Motor neuron (in vitro differentiated cells): ENCODE measurements around the gene ZNF423. TPM values are rescaled to one million over a fixed set of nuclear protein-coding genes. Genes with fewer than 3 reads are reported as not detected.
"Not testable (repeated sequence)": the region's sequence is repeated elsewhere in the genome, so short reads cannot be mapped to it uniquely, and the experiment has no call there.

ENCODE experiments used
- ATAC-seq, 8 experiments: fragments of 200-7000 bp; cut with Tn5 transposase; replicated peaks in 6 of 8; 2 replicates each; pipeline ENCODE4 v1.8.0; 2021; ENCODE audit warnings: mild to moderate bottlenecking in 8 of 8, moderate library complexity in 8 of 8
- H3K27ac ChIP-seq, 2 donors: fragments of 250-450 bp; sonication (Bioruptor Pico); 2 replicates each; pipeline ENCODE4 v1.9.0; 2021; ENCODE audit warnings: antibody characterized with exemption in 2 of 2, mild to moderate bottlenecking in 2 of 2, moderate library complexity in 1 of 2
- H3K4me1 ChIP-seq, 2 donors: fragments of 250-450 bp; sonication (Bioruptor Pico); replicated peaks in 1 of 2; 2 replicates each; pipeline ENCODE4 v1.6.1; 2021; ENCODE audit warnings: antibody characterized with exemption in 2 of 2, mild to moderate bottlenecking in 2 of 2, moderate library complexity in 1 of 2
- H3K4me3 ChIP-seq, 5 donors: fragments of 250-450 bp; sonication (Bioruptor Pico); 2 replicates each; pipeline ENCODE4 v1.9.0; 2021; ENCODE audit warnings: antibody characterized with exemption in 5 of 5, mild to moderate bottlenecking in 5 of 5, moderate library complexity in 4 of 5
- WGBS, 10 experiments: fragments of 450-650 bp; shearing (Covaris generic); methylation state at CpG; one replicate each; pipeline ENCODE4 v1.0.0; 2022; 5-methylcytosine and 5-hydroxymethylcytosine counted together
- in situ Hi-C, 9 experiments: fragments of 400-800 bp; cut with MboI; loops; one replicate each; pipeline ENCODE4 v1.15.0; 2021; ENCODE audit warnings: low sequenced_read_pairs in 9 of 9, low pct_unique_long_range_greater_than_20kb in 2 of 9; ENCODE audit not compliant: unreplicated experiment in 9 of 9
- total RNA-seq, 8 experiments: library from RNA; unstranded; fragments of 300-600 nt; gene quantifications; 2 replicates each; pipeline versions ENCODE4 v1.2.3 to v1.2.4, GENCODE V29; 2022

ZNF423 gene
- total RNA-seq, 8 experiments from 2014 or later: 1.1 to 31.2 (median 19.0) TPM

DNA sequence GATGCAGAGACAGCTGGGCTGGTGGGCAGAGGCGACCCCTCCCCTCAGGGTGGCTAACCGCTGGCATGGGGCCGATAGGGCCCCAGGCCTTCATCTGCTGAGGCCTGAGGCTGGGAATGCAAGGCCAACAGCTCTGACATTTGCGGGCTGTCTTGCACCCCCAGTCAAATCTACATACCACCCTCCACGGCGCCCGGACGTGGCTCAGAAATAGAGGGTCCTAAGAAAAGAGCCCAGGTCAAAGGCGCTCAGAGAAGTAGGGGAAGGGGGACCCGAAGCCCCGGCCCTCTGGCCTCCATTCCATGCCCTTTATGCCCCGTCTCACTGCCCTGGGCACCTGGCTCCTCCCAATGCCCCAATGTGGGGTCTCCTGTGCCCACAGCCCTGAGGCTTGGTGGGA, 340.1 kb downstream of the ZNF423 start:
- ATAC-seq: no peak
- 80 to 100% (median 100%) methylated on average over 1 to 5 of the region's 12 CpGs; no CpG with 5 or more reads in 7 of the 10 experiments for WGBS, 10 experiments
- peaks cover 7 to 16% of the 10 kb centered on the region in 2 donors for H3K4me1 ChIP-seq
- no peak overlapping the region for H3K27ac ChIP-seq
- H3K4me3 ChIP-seq: no peak overlapping the region
- in situ Hi-C loops: no loop called here

DNA sequence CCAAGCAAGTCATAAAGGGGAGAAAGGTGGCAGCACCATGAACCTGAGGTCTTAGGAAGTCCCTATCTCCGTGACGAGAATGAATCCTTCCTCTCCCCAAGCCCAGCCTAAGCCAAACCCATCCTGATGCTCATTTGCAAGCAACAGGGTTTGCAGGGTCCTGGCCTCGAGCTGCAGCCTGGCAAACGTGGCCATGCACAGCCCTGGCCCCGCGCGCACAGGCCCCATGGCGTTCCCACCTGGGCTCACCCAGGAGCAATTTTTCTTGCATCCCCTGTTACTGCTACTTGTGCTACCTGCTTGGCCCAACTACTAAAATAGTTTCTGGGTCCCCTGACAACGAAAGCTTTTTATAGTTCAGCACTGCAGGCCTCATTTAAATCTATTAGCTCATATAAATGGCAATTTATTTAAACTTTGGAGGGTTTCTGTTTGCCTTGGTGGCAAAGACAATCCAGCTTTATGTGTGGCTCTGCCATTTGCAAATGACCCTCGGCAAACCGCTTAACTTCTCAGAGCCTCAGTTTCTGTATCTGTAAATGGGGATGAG, 340.8 kb downstream of the ZNF423 start:
- H3K4me3 ChIP-seq: no peak overlapping the region
- peaks cover 7 to 16% of the 10 kb centered on the region in 2 donors for H3K4me1 ChIP-seq
- no peak for ATAC-seq
- H3K27ac ChIP-seq: no peak overlapping the region
- in situ Hi-C loops: no loop called here
- 17 to 100% (median 94%) methylated on average over 1 to 10 of the region's 11 CpGs; no CpG with 5 or more reads in 2 of the 10 experiments for WGBS, 10 experiments

DNA sequence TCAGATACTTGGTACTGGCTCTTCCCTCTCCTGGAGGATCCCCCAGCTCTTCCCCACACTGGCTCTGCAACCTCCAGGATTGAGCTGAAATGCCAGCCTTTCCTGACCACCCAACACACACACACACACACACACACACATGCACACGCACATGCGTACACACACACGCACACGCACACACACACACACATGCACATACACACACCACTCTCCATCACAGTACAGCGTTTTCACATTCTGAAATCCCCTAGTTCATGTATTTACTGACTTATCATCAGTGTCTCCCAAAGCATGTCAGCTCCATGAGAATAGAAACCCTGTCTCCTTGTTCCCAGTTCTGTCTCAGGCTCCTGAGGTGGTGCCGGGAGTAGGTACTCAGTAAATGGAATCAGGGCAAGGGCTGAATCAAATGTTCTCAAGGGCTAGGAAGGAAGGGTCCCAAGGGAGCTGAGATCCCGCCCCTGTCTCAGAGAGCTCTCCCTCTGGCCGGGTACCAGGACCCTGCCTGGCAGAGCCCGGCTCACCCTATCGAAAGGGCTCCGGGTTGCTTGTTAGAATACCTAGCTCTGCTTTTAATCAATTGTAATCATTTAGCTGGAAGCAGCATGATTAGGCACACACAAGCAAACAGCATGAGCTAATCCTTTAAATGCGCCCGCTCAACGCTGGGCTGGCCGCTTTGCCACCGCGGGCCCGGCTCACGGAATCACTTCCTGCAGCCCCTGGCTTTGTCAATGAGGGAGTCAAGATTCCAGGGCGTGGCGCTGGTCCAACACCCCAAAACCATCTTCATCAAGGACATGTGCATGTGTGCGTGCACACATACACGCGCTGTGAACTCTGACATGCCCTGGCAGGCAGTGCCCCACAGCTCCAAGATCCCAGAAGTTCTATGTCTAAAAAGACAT, 341.6 kb downstream of the ZNF423 start:
- in situ Hi-C loops: no loop called here
- Histone ChIP-seq H3K27ac (no peak overlapping the region), H3K4me3 (no peak overlapping the region), H3K4me1 (peaks cover 7 to 16% of the 10 kb centered on the region in 2 donors)
- ATAC-seq: peak in 5 of 8 experiments; percentile 16 to 54 (median 39)
- WGBS, 10 experiments: 70 to 100% (median 88%) methylated on average over 1 to 8 of the region's 24 CpGs; no CpG with 5 or more reads in 2 of the 10 experiments

DNA sequence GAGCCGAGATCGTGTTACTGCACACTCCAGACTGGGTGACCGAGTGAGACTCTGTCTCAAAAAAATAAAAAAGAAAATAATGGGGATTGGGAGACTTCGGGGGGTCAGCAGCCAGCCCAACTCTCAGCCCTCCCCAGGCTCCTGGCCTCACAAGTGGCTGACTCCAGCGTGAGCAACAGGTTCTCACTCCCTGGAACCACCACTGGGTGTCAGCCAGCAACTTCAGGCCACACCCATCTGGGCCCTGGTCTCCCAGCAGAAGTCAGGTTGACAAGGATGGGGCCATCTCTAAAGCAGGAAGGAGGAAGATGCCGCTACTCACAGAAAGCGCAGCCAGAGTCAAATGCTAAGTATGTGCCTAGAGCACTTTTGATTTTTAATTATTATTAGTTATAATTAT, 342.9 kb downstream of the ZNF423 start:
- ATAC-seq: peak; percentile 17 to 79 (median 50)
- in situ Hi-C loops: no loop called here
- WGBS, 10 experiments: 69 to 100% (median 88%) methylated on average over 2 to 5 of the region's 7 CpGs; no CpG with 5 or more reads in 5 of the 10 experiments
- H3K4me3 ChIP-seq: no peak overlapping the region
- H3K27ac ChIP-seq: no peak overlapping the region
- peaks cover 3 to 9% of the 10 kb centered on the region in 2 donors for H3K4me1 ChIP-seq

DNA sequence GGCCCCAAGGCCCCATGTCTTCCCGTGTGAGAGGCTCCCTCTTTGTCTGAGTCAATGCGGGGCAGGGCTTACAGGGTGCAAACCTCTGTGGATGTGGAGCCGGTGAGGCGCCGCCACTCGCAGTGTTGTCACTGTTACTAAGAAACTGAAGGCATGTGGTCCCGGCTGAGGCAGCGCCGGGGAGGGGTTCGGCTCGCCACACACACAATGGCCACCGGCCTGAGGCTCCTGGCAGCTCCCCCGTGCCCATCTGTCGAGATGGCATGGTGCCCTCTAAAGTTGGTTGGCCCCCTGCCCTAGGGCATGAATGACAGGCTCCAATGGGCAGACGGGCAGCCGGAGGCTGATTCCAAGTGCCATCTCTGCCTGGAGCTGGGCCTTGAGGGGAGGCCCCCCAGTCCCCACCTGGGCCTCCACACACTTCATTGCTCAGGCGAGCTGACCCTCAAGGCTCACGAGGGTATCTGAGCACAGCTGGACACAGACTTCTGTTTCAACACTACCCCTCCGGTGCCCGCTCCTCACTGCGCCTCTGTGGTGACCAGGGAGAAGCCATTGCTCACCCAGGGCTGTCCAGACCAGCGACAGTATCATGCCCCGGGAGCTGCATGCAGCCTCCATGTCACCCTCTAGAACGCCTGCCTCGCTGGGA, 345.1 kb downstream of the ZNF423 start:
- peaks cover 5 to 9% of the 10 kb centered on the region in 2 donors for H3K4me1 ChIP-seq
- in situ Hi-C loops: no loop called here
- WGBS, 10 experiments: 67 to 98% (median 80%) methylated on average over 1 to 10 of the region's 25 CpGs; no CpG with 5 or more reads in 5 of the 10 experiments

DNA sequence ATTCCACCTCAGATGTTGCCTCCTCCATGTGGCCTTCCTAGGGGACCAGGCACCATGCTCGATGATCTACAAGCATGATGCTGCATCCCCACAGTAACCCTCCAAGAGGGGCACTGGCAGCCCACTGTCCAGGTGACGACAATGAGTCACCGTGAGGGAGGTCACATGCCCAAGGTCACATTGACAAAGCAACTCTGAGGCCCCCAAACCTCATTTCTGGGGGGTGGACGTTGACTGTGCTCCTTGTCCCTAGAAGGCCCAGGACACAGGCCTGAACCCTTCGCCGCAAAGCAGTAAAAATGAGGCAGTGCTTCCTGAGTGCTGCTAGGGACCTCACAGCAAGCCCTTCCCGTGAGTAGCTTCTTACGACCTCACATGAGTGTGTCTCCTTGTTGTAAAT, 345.8 kb downstream of the ZNF423 start:
- ATAC-seq: no peak
- H3K4me1 ChIP-seq: peaks cover 5 to 9% of the 10 kb centered on the region in 2 donors
- H3K4me3 ChIP-seq: no peak overlapping the region
- in situ Hi-C loops: no loop called here
- H3K27ac ChIP-seq: no peak overlapping the region
- WGBS, 10 experiments: 70 to 100% (median 81%) methylated on average over 2 to 5 of the region's 8 CpGs; no CpG with 5 or more reads in 7 of the 10 experiments

More for the DNA sequence above, 345.1 kb downstream of the ZNF423 start:
- peak in 3 of 8 experiments; percentile 42 to 89 (median 59) for ATAC-seq
- H3K27ac ChIP-seq: no peak overlapping the region
- H3K4me3 ChIP-seq: no peak overlapping the region

DNA sequence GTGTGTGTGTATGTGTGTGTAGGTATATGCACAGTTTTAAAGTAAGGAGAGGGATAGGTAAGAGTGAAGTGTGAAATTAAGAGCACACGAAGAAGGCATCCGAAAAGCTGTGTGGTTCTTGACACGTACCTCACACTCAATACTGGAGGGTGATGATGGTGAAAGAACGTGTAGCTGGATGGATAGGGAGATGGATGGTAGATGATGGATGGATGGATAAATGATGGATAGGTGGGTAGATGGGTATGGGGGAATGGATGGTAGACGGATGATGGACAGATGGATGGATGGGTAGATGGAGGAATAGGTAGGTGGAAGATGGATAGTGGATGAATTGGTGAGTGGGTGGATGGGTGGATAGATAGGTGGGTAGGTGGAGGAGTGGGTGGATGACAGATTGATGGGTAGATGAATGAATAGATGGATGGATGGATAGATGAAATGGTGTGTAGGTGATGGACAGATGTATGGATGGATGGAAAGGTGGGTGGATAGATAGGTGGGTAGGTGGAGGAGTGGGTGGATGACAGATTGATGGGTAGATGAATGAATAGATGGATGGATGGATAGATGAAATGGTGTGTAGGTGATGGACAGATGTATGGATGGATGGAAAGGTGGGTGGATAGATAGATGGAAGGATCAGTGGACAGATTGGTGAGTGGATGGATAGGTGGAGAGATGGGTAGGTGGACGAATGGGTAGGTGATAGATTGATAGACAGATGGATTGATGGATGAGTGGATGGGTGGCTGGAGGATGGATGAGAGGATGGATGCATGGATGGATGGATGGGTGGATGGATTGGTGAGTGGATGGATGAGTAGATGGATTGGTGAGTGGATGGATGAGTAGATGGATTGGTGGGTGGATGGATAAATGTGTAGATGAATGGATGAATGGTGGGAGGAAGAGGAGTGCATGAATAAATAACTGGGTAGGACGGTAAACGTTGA, 349.6 kb downstream of the ZNF423 start:
- H3K27ac ChIP-seq, H3K4me1 ChIP-seq, H3K4me3 ChIP-seq, ATAC-seq, in situ Hi-C loops: not testable (repeated sequence)
- 23 to 100% (median 68%) methylated on average over 1 to 8 of the region's 8 CpGs for WGBS, 10 experiments

DNA sequence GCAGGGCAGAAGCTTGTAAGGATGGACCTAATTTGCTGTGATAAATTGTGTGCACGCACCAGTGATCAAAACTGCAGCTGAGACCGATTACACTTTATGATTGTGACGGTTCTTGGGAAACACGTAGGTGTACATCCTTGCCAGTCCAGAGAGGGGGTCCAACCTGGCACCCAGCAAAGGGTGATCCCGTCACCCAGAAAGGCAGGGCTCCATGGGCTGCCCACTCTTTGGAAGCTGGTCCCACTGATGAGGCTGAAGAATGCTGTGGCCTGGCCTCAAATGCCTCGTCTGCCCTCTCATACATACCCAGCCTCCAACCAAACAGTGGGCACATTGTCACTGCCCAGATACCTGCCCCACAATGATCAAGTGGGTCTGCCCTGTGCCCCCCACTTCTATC, 350.4 kb downstream of the ZNF423 start:
- Histone ChIP-seq H3K4me3 (no peak overlapping the region), H3K4me1 (peaks cover under 1 to 4% of the 10 kb centered on the region in 2 donors), H3K27ac (no peak overlapping the region)
- in situ Hi-C loops: no loop called here
- ATAC-seq: no peak
- 47 to 100% (median 92%) methylated on average over 1 to 3 of the region's 6 CpGs; no CpG with 5 or more reads in 6 of the 10 experiments for WGBS, 10 experiments

DNA sequence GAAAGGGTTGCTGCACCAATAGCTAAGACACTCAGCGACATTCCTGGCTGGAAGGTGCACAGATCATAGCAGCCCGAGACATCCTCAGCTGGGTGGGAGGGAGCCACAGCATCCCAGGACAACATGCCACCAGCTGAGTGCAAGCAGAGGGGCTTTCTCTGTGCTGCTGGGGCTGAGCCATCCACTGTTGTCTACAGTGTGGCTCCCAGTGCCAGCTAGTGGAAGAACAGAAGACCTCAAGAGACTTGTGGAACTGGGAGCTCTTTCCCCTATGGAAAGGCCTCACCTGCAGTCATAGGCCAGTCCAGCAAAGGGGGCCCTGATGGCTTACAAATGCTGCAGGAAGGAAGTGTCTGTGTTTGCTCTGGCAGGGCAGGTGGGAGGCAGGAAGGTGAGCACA, 351.3 kb downstream of the ZNF423 start:
- H3K4me1 ChIP-seq: peaks cover 10 to 14% of the 10 kb centered on the region in 2 donors
- no peak for ATAC-seq
- 80 to 86% methylated on average over 1 of the region's 2 CpGs; no CpG with 5 or more reads in 8 of the 10 experiments for WGBS, 10 experiments
- no peak overlapping the region for H3K27ac ChIP-seq
- in situ Hi-C loops: no loop called here
- H3K4me3 ChIP-seq: no peak overlapping the region

DNA sequence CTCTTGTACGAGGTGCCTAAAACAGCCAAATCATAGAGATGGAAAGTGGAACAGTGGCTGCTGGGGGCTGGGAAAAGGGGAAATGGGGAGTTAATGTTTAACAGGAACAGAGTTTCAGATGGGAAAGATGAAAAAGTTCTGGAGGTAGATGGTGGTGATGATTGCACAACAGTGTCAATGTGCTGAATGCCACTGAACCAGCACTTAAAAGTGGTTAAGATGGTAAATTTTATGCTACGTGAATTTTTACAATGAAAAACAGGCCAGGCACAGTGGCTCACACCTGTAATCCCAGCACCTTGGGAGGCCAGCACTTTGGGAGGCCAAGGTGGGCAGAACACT, 351.9 kb downstream of the ZNF423 start:
- in situ Hi-C loops: no loop called here
- peaks cover 15 to 16% of the 10 kb centered on the region in 2 donors for H3K4me1 ChIP-seq
- no peak overlapping the region for H3K4me3 ChIP-seq
- 0 to 100% (median 80%) methylated on average over 1 to 2 of the region's 2 CpGs; no CpG with 5 or more reads in 2 of the 10 experiments for WGBS, 10 experiments
- no peak for ATAC-seq
- no peak overlapping the region for H3K27ac ChIP-seq

DNA sequence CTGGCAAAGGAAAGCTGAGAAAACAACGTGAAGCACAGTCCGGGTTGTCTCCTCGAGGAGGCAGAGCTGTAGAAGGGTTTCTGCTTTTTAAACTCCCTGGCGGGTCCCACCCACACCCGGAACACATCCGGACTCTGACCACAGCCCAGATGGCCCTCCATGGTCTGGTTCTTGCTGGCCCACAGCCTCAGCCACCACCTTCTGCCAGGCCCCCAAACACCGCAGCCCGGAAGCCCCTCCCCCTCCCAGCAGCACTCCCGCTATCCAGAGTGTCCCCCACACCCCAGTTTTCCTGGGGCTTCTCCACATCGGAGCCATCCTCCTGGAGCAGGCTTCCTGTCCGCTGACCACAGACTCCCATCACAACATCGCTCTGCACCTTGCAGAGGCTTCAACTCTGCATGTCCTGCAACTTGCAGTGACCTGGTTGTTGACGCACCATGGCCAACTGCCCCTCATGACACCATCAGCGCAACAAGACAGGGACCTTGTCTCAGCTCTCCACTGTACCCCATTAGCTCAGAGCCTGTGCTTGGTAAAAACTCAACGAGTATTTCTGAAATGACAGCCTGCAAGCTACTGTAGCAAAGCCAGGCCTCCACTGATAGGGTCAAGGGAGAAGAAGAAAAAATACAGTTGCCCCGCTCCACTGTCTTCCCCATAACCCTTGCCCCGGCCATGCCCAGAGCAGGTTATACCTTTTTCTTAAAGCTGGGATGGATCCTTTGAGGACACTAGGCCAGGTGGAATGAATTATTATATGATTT, 352.5 kb downstream of the ZNF423 start:
- peak in 1 of 8 experiments; percentile 42 for ATAC-seq
- Histone ChIP-seq H3K27ac (no peak overlapping the region), H3K4me3 (no peak overlapping the region), H3K4me1 (peaks cover 15 to 21% of the 10 kb centered on the region in 2 donors)
- WGBS, 10 experiments: 66 to 100% (median 90%) methylated on average over 1 to 9 of the region's 17 CpGs; no CpG with 5 or more reads in 2 of the 10 experiments
- in situ Hi-C loops: no loop called here
